Measurements from ENCODE around the gene ARMC7. TPM values are rescaled to one million over a fixed set of nuclear protein-coding genes. Genes with fewer than 3 reads are reported as not detected.

The ARMC7 gene
- total and polyA plus RNA-seq, 2 of the 13 experiments (the other 11 are each of a cell fraction or from before 2014, with no cell fraction given), result 3.9 to 4.2 TPM

- peaks cover 9% of the 10 kb centered on the region for H3K4me1 ChIP-seq (ENCODE audit: insufficient read depth, low read length)
- ChIA-PET POLR2A (interaction anchor here (0.6 to 0.9 kb wide), 2 partner anchors 17 to 25 kb away, joined by 3 to 5 read pairs; no protein-coding TSS in a partner anchor), CTCF (ENCODE audit: low intra/inter-chr PET ratio, low total read pairs) (no interaction called here)
- in situ Hi-C loops (cut with HindIII; ENCODE audit: extremely low pct_ligation_motif_present, low pct_unique_long_range_greater_than_20kb) (no loop called here), intact Hi-C loops (cut with micrococcal nuclease; ENCODE audit: unreplicated experiment) (no loop called here)
- BruUV-seq (replicated peaks), result no TSS peak
- H3K4me3 ChIP-seq (replicated peaks in 1 of 3; ENCODE audit: insufficient read depth in 1 of 3, low read depth in 2 of 3, low read length in 3 of 3), result no peak overlapping the region
- no peak for ATAC-seq
- peaks cover 0 to 3% of the 10 kb centered on the region in 2 experiments; a peak in 3 of 5 replicates for H3K27me3 ChIP-seq (ENCODE audit: control insufficient read depth in 1 of 2, insufficient read depth in 2 of 2, low read length in 2 of 2)
- H3K36me3 ChIP-seq (replicated peaks in 1 of 2; ENCODE audit: control insufficient read depth in 1 of 2, insufficient read depth in 2 of 2, low read length in 2 of 2), result no peaks in the 10 kb centered on the region
- TF ChIP-seq SMYD3 (CRISPR knock-in tag; IDR thresholded peaks at IDR 0.05), result no peak
- TF ChIP-seq KDM6A (CRISPR knock-in tag; IDR thresholded peaks at IDR 0.05; ENCODE audit: low read depth), result no peak
- no peak for TF ChIP-seq HHEX (CRISPR knock-in tag; IDR thresholded peaks at IDR 0.05)
- no peak for TF ChIP-seq ZNF451 (CRISPR knock-in tag; IDR thresholded peaks at IDR 0.05)
- no peak for TF ChIP-seq ZNF777 (CRISPR knock-in tag; IDR thresholded peaks at IDR 0.05)
- no peak for TF ChIP-seq FOSL2 (CRISPR knock-in tag; IDR thresholded peaks at IDR 0.05)
- WGBS (ENCODE audit: low lambda C conversion rate), result 58% methylated on average over 12 of the region's 12 CpGs
- H3K9ac ChIP-seq (ENCODE audit: insufficient read depth, low read depth, low read length), result no peak overlapping the region
- H4K20me1 ChIP-seq (ENCODE audit: insufficient read depth, low read length), result no peaks in the 10 kb centered on the region
- no peaks in the 10 kb centered on the region for H3K9me3 ChIP-seq (ENCODE audit: low read length)
- no peaks in the 10 kb centered on the region for H3K79me2 ChIP-seq (ENCODE audit: insufficient read depth, low read length)
- DNase-seq (ENCODE audit: low spot score), result no peak
- H3K4me2 ChIP-seq (ENCODE audit: low read depth, low read length), result no peak overlapping the region
- FAIRE-seq, result no peak
- no peak overlapping the region for H2AFZ ChIP-seq (ENCODE audit: low read length)
- H3K27ac ChIP-seq (ENCODE audit: extremely low read length, insufficient read depth, low read length), result no peak overlapping the region
Measured at GRCh38 chr17:75102385-75102821, 7.4 kb upstream of the ARMC7 start.

- Histone ChIP-seq H3K27me3 (ENCODE audit: control insufficient read depth in 1 of 2, insufficient read depth in 2 of 2, low read length in 2 of 2) (peaks cover 0 to 1% of the 10 kb centered on the region in 2 experiments; a peak in 3 of 5 replicates), H3K4me3 (replicated peaks in 1 of 3; ENCODE audit: insufficient read depth in 1 of 3, low read depth in 2 of 3, low read length in 3 of 3) (no peak overlapping the region), H3K36me3 (replicated peaks in 1 of 2; ENCODE audit: control insufficient read depth in 1 of 2, insufficient read depth in 2 of 2, low read length in 2 of 2) (no peaks in the 10 kb centered on the region), H3K4me2 (ENCODE audit: low read depth, low read length) (no peak overlapping the region), H3K27ac (ENCODE audit: extremely low read length, insufficient read depth, low read length) (no peak overlapping the region), H3K9me3 (ENCODE audit: low read length) (no peaks in the 10 kb centered on the region), H3K9ac (ENCODE audit: insufficient read depth, low read depth, low read length) (no peak overlapping the region), H3K79me2 (ENCODE audit: insufficient read depth, low read length) (no peaks in the 10 kb centered on the region), H3K4me1 (ENCODE audit: insufficient read depth, low read length) (peaks cover 15% of the 10 kb centered on the region), H2AFZ (ENCODE audit: low read length) (no peak overlapping the region), H4K20me1 (ENCODE audit: insufficient read depth, low read length) (no peaks in the 10 kb centered on the region)
- no peak for FAIRE-seq
- CTCF ChIA-PET (ENCODE audit: low intra/inter-chr PET ratio, low total read pairs), result interaction anchor here (1.4 kb wide), 1 partner anchor 10 kb away, joined by 4 read pairs; no protein-coding TSS in a partner anchor
- WGBS (ENCODE audit: low lambda C conversion rate), result 62% methylated on average over 14 of the region's 14 CpGs
- POLR2A ChIA-PET, result interaction anchor here (0.7 to 1.5 kb wide), 4 partner anchors 8 to 68 kb away, joined by 3 to 4 read pairs (median 4); no protein-coding TSS in a partner anchor
- 0 out of 2 replicates have a peak, but pooled peaks have one; percentile 11 for TF ChIP-seq CTCF (CRISPR knock-in tag; IDR thresholded peaks at IDR 0.05)
- TF ChIP-seq ZNF639 (CRISPR knock-in tag; conservative IDR thresholded peaks at IDR 0.05), result no peak
- ATAC-seq, result peak; percentile 20
- intact Hi-C loops (cut with micrococcal nuclease; ENCODE audit: unreplicated experiment) (no loop called here), in situ Hi-C loops (cut with HindIII; ENCODE audit: extremely low pct_ligation_motif_present, low pct_unique_long_range_greater_than_20kb) (no loop called here)
- BruUV-seq (replicated peaks), result no TSS peak
- no peak for DNase-seq (ENCODE audit: low spot score)
Measured at GRCh38 chr17:75103601-75104554, 5.9 kb upstream of the ARMC7 start.
